HG02571 (cell line): Measurements from ENCODE around the gene SLX9.

ENCODE experiments used
- ATAC-seq: cut with Tn5 transposase; IDR thresholded peaks from one replicate; pipeline ENCODE4 v1.9.1; 2021; ENCODE audit warnings: mild to moderate bottlenecking, moderate library complexity; ENCODE audit not compliant: unreplicated experiment

Gene SLX9

DNA sequence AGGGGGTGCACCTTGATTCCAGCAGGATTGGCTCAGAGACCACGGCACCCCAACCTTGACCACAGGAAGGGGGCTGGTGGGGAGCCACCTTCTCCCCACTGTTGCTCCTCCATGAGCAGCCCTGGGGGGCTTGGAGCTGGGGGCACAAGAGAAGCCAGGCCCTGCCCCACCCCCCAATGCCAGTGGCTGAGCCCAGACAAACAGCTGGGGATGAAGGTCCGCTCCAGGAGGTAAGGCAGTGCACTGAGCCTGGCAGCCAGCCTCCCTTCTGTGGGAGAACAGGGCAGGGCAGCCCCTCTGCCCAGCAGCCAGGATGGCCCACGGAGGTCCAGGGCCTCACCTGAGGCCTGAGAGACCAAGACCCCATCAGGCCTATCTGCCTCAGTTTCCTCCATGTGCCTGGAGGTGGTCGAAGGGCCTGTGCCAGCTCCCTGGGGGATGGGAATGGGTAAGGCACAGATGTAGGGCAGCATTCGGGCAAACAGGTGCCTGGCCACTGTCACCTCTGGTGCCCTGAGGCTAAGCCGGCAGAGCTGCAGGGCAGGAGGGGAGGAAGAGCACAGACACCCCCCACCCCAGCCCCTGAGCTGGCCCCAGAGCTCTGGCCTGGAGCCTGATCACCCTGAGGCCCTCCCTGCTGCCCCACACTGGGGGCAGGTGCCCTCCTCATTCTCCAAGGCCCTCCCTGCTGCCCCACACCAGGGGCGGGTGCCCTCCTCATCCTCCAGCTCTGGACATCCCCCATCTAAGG, 26.2 kb upstream of the SLX9 start:
- no peak for ATAC-seq

DNA sequence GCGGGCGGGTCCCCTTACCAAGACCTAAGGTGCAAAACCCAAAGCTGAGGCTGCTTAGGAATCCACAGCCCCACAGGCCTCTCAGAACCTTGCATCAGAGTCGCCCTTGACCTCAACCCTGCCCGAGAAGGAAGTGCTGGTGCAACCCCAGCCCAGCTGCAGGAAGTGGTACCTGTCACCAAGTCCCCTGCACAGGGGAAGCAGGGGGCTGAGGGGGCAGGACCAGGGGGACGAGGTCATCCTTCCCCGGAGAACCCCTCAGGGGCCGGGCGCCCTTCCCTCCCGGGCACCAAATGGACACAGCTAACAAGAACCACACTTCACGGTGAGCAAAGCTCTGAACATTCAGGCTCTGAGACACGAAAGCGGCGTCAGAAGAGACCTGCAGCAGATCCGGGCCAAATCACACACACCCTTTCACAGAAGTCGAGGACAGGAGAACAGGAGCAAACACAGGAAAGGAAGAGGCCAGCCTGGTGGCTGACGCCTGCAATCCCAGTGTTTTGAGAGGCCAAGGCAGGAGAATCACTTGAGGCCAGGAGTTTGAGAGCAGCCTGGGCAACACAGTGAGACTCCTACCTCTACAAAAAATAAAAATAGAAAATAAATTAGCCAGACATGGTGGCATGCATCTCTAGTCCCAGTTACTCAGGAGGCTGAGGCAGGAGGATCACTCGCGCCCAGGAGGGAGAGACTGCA, 25.5 kb upstream of the SLX9 start:
- ATAC-seq: no peak

DNA sequence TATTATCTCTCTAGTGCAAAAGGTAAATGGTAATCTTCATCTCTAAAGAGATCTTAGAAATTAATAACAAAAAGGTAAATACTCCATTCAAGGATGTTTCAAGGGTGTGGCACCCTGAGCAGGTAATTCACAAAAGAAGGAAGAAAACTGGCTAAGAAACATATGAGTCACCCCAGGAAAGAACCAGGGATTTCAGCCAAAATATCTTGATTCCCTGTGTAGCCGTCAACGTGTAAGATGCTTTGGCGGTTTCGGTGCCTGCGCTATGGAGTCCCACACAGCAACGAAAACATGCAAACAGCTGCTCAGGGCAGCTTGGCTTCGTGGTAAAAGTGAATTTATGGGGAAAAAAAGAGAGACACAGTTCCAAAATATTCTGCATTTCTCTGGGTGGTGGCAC, 22.9 kb upstream of the SLX9 start:
- no peak for ATAC-seq

DNA sequence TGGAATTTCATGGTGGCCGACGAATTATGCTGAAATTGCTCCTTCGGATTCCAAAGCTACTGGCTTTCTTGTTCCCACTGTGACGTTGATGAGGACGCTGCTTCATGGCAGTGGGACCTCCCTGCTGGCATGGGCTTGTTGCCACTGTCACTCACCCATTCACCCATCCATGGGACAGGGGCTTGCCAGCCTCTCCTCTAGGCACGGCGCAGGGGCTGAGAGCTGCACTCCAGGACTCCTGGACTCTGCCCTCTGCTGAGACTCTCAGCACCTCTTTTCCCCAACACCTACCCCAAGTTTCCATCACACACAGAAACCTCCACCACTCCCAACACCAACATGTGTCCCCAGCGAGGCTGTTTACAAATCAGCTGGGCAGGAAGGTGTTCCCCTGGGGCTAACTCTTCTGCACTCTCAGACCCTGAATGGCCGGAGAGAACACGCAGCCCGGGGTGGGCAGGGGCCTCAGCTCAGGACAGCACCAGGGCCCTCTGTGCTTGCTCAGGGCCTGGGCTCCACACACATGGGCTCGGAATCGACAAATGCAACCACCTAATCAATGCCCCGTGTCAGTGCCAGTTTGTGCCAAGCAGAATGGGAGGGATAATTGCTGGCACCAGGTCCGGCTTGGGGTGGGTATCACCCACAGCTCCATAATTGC, 22.3 kb upstream of the SLX9 start:
- no peak for ATAC-seq

DNA sequence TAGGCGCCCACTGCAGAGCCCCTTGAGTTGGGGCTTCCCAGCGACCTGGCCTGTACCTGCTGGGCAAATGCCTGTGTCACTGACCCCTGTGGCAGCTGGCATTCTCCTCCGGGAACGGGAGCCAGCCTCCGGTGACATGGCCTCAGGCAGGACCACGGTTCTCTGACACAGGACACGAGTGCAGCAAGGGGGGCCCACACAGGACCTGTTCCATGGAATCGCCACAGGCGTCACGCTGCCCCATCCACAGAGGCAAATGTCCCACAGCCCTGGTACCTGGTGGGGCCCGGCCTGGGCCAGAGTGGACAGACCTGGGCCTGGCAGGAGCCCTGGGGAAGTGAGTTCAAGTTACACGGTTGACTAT, 21.7 kb upstream of the SLX9 start:
- no peak for ATAC-seq

DNA sequence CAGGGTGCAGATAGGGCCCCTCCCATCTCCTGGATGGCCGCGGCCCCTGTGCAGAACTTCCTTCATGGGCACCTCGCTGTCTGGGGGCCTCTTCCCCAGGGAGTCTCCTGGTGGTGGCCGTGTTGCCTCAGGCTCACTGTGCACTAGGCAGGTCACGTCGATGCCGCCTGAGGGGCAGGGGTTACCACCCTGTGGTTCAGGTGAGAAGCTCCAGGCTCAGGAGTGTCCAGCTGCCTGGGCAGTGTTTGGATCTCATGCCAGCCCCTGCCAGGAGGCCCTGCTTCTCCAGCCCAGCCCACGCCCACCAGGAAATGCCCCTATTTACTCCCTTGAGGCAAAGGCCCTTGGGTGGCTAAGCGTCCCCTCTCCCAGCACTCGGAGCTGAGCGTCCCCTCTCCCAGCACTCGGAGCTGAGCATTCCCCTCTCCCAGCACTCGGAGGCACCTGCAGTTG, 21.2 kb upstream of the SLX9 start:
- no peak for ATAC-seq

DNA sequence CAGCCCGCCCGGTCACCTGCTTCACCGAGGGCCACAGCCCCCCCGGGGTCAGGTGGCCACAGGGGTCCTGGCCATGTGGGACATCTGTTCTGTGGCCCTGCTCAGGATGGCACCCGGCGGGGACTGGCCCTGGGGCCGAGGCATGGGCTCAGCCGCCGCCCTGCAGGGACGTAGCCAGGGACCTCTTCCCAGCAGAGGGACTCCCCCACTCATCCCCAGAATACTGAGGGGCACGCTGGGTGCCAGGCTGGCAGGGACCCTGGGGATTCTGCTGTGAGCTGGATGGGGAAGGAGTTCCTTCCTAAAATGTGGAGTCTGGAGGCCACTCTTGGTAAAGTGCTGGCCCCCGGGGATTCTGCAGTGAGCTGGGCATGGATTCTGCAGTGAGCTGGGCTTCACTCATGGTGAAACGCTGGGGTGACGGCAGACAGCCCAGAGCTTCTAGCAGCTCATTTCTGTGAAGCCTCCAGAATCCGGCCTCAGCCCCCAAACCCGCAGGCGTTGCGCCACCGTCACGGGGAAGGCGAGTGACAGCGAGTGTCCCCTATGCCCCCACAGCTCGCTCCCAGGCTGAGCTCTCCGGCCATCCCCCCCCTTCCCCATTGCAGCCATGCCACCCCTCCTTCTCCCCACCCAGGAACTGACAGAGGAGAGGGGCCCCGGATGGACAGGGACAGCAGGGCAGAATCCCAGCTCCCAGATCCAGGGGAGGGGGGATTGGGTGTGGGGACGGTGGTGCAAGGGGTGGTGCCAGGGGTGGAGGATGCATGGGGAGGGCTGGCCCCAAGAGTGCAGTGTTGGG, 20.5 kb upstream of the SLX9 start:
- ATAC-seq: no peak

DNA sequence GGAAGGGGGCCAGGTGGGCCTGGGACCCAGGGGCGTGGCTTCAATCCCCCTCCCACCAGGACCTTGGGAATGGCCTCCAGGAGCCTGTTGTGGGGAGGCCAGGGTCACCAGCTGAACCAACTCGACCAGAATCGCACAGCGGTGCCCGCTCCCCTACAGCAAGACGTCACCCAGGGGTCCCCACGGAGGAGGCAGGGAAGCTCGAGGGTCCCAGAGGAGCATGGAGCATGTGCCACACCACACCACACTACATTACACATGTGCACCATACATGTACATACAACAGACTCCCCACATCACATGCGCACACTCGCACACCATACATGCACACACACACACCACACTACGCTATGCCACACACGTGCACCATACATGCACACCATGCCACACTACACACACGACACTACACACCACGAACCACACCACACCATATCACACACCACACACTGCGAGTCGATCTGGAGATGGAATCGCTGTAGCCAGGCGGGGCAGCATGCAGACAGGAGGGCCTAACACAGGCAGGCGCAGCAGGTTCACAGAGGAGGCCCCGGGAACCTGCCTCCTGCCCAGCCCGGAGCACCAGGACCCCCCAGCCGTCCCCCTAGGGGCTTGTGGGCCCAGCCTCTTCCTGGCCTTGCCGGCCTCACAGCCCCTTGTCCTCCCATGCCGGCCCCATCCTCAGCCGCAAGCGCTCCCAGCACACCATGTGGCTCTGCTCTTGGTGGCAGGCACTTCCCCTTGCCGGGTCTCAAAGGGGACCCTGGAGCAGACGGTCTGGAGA, 19.7 kb upstream of the SLX9 start:
- ATAC-seq: no peak

DNA sequence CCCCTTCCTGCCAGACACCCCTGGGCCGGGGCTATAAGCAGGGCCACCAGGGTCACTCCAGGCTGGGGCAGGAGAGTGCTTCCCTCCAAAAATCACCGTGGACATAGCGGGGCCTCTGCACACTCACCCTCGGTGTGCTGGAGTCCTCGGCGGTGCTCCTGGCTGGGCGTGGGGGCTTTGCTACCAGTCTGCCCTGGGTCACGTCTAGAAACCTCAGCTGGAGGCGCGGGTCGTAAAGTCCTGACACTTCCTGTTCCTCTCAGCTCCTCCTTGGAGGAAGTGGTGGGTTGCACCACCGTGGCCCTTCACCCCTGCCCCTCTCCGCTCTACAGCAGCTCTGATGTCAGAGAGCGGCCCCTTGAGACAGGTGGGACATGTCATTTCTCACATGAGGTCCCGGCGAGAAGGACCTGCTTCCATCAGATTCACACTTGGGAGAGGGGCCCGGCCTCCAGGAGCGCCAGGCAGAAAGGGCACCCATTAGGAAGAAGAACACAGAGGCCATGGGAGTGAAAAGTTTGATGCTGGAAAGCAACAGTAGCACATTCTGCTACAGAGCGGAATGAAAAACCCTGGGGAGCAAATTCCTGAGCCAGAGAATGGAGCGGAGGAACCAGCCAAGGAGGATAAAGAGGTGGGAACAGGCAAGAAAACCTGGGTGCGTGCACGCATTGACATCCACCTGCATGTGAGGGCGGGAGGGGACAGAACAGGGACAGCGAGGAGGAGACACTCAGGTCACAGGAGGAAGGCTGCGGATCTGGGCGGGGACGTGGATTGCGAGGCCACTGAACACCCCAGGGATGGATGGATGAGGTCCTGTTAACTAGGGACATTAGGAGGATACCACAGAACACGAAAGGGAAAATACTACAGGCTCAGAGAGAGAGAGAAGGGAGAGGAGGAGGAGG, 18.9 kb upstream of the SLX9 start, which contains the start of gene ITGB2:
Gene ITGB2 (minus strand): TSS at position 206 of the 911 bp plus-strand sequence. CDS start 10,117 bp downstream, outside the sequence.
- no peak for ATAC-seq

DNA sequence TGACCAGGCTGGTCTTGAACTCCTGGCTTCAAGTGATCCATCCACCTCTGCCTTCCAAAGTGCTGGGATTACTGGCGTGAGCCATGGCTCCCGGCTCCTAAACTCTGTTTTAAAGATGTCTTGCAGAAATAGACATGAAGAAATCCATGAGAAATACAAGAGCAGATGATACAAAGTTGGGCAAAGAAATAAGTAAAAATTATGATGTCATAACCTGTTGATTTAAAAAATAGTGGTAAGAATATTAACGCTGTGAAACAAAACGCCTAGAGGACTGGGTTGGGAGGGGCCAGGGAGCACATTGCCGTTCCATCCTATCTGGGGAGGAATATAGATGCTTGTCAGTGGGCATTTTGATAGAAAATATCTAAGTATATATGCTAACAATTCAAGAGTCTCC, 17.9 kb upstream of the SLX9 start:
- no peak for ATAC-seq

DNA sequence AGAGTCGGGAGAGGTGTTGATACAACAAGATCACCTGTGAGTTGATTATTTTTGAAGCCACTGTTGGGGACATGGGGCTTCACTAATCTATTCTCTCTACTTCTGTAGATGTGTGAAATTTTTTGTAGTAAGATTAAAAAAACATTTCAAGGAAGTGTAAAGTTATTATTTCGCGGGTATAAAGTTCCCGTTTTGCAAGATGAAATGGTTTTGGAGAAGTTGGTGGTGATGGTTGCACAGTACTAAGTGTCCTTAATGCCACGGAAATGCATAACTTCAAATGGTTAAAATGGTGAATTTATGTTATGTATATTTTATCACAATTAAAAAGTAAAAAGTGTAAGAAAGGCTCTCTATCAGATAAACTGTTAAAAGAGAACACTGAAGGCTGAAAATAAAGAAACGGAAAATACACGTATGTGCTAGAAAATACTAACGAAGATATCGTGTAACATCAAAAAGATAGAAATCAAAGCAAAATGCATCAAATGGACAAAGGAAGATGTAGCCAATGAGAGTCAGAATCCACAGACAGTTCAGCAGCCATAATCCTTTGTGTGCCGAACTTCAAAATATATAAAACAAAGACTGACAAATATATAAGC, 16.2 kb upstream of the SLX9 start:
- ATAC-seq: no peak

DNA sequence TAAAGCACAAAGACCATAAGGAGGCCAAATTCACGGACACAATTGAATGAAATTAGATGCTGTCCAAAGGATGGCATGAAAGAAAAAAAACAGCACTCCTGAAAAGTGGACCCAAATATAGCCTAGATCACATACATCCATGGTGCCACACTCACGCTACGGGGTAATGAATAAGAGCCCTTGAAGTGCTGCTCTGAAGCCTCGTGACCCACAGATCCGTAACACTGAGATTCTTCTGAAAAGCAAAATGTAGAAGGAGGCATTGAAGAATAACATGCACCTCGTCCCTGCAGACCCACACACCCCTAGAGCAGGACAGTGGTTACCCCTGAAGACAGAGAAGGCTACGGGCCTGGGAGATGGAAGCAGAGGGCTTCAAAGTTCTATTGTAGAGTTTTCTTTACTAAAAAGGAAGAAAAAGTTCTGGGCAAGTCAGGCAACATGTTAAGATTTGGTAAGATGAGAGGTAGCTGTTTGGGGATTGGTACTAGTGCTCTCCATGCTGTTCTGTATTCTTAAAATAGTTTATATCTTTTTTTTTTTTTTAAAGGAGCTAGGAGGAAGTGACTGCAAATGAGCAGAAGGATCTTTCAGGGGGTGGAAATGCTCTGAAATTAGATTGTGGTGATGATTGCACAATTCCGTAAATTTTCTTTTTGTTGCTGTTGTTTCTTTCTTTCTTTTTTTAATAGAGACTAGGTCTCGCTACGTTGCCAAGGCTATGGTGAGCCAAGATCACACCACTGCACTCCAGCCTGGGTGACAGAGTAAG, 15.0 kb upstream of the SLX9 start:
- no peak for ATAC-seq

DNA sequence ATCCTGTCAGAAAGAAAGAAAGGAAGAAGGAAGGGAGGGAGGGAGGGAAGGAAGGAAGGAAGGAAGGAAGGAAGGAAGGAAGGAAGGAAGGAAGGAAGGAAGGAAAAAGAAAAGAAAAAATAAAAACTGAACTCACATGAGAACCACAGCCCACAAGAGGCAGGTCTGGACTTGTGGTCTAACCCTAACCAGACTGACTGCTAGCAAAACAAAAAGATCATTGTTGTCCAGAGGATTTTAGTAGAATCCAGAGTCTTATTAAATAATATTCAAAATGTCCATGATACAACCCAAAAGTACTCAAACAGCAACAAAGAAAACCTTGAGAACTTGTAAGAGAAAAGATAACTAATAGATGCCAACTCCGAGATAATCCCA, 14.5 kb upstream of the SLX9 start:
- no peak for ATAC-seq

DNA sequence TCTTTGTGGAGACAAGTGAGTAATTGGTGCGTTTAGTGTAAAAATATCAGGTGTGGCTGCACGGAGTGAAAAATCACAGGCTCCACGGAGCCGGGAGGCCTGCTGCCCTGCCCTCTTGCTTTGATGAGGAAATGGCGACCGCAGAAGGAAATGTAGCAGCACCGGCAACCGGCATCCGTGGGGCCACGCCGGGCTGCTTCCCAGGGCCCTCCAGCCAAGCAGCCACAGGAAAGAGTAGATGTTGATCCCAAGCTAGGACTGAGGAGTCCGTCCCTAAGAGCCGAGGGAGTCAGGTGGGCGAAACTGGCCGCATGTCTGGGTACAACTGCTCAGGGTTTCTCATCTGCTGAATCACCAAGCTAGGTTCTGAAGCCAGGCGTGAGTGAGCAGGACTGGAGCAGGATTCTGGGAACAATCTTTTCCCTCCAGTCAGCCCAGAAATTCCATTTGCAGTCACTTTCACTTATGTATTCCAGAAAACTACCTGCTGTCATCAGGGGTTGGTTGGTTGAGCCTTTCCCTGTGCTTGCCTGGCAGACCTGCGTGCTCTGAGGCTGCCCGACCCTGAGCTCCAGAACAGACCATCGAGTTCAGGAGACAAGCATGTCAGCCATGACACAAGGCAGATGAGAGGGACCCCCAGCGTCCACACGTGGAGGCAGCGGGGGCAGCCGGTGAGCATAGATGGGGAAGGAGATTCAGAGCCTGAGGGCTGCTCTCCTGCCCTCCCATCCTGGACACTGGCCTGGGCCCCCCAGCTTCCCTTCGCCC, 13.3 kb upstream of the SLX9 start:
- no peak for ATAC-seq

DNA sequence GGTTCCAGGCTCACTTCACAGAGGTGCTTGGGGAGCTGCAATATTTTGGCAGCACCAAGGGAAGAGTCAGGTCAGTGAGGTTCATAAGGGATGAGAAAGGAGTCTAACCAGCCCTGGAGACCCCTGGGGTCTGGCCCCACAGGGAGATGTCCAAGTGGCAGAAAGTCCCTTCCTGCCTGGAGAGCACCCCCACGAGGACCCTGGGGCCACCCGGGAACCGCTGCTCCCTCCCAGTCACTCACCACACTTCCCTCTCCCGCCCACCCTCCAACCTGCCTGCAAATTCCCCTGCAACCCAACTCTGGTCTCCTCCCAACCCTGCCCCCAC, 12.6 kb upstream of the SLX9 start:
- no peak for ATAC-seq

DNA sequence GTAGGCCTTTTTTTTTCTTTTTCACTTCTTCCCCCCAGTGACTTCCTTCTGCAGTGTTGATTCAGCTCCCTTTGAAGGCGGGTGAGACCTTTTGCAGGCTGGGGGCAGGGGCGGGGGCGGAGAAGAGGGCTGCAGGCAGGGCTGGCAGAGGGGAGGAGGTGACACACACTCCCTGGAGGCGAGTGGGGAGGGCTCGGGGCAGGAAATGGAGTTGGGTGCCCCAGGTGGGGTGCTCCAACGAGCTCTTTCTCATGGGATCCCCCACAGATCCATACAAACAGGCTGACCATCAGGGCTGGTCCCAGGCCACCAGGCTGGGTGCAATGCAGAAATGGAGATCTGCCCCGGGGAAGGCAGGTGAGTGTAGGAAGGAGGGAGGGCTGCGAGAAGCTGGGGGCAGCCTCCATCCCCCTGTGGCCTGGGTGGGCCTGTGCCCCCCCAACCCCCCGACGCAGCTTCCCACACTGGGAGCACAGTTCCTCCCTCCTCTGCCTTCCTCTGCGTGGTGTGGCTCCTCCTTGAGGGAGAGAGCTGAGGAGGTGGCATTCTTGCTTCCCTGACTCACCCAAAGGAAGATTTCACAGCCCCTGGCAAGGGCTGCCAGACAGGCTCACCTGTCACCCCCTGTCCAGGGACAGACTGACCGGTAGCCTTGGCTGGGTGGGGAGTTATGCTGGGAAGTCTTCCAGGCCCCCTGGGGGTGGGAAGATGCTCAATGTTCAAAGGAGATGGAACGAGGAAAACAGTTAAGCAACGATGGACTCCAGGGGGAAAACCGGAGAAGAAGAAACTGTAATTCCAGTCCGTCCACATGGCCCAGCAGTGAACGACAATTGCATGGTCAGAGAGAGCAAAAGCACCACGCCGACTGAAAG, 12.0 kb upstream of the SLX9 start:
- ATAC-seq: no peak
